A673 (cell line): ENCODE data around the gene SRCAP.

ENCODE experiments used
- EZH2 ChIP-seq: fragments of 200-600 bp; sonication (generic); IDR thresholded peaks from 2 replicates; pipeline ENCODE4 v1.6.1; 2017; ENCODE audit warnings: borderline replicate concordance, low read depth, mild to moderate bottlenecking, mixed read lengths, antibody characterized with exemption, low read length; ENCODE audit not compliant: poor library complexity, severe bottlenecking
- TF ChIP-seq, protein P1 (sequence below): fragments of 300-800, 200-600 bp; sonication (generic); conservative IDR thresholded peaks from 2 replicates; pipeline ENCODE4 v1.5.1; 2017; ENCODE audit warnings: low read depth, mild to moderate bottlenecking, antibody characterized with exemption, low read length, moderate library complexity, mixed read lengths

- TF ChIP-seq, protein P1, sequence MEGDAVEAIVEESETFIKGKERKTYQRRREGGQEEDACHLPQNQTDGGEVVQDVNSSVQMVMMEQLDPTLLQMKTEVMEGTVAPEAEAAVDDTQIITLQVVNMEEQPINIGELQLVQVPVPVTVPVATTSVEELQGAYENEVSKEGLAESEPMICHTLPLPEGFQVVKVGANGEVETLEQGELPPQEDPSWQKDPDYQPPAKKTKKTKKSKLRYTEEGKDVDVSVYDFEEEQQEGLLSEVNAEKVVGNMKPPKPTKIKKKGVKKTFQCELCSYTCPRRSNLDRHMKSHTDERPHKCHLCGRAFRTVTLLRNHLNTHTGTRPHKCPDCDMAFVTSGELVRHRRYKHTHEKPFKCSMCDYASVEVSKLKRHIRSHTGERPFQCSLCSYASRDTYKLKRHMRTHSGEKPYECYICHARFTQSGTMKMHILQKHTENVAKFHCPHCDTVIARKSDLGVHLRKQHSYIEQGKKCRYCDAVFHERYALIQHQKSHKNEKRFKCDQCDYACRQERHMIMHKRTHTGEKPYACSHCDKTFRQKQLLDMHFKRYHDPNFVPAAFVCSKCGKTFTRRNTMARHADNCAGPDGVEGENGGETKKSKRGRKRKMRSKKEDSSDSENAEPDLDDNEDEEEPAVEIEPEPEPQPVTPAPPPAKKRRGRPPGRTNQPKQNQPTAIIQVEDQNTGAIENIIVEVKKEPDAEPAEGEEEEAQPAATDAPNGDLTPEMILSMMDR = no peak
- TF ChIP-seq EZH2 = no peak
Observed at GRCh38 chr16:30666681-30667080, 32.3 kb upstream of the SRCAP start.
